Gastrocnemius medialis (tissue), 4 donors: ENCODE data around the gene HERC2.

Source experiments
- POLR2A ChIP-seq, 2 donors: fragments of 450-650 bp; IDR thresholded peaks; one replicate each; pipeline ENCODE4 v1.6.1; 2017; ENCODE audit warnings: antibody characterized with exemption in 2 of 2, mild to moderate bottlenecking in 2 of 2, moderate library complexity in 2 of 2
- TF ChIP-seq, protein P1 (sequence below), 5 experiments: fragments of 450-650 bp in 3 of 5; fragments of 200-600 bp in 2 of 5; sonication (generic) in 2 of 5; IDR thresholded peaks in 4 of 5; conservative IDR thresholded peaks in 1 of 5; 1 replicate in 4 of 5; 2 replicates in 1 of 5; pipeline ENCODE4 v1.5.1; 2016 to 2019; ENCODE audit warnings: antibody characterized with exemption in 5 of 5, mild to moderate bottlenecking in 3 of 5, moderate library complexity in 3 of 5

GRCh38 chr15:28228096-28228495, 93.9 kb downstream of the HERC2 start:
- TF ChIP-seq, protein P1, sequence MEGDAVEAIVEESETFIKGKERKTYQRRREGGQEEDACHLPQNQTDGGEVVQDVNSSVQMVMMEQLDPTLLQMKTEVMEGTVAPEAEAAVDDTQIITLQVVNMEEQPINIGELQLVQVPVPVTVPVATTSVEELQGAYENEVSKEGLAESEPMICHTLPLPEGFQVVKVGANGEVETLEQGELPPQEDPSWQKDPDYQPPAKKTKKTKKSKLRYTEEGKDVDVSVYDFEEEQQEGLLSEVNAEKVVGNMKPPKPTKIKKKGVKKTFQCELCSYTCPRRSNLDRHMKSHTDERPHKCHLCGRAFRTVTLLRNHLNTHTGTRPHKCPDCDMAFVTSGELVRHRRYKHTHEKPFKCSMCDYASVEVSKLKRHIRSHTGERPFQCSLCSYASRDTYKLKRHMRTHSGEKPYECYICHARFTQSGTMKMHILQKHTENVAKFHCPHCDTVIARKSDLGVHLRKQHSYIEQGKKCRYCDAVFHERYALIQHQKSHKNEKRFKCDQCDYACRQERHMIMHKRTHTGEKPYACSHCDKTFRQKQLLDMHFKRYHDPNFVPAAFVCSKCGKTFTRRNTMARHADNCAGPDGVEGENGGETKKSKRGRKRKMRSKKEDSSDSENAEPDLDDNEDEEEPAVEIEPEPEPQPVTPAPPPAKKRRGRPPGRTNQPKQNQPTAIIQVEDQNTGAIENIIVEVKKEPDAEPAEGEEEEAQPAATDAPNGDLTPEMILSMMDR (IDR thresholded peaks at IDR 0.05 in 4 of 5, conservative IDR thresholded peaks at IDR 0.05 in 1 of 5), result no peak
- no peak for TF ChIP-seq POLR2A (IDR thresholded peaks at IDR 0.05)
